NCI-H345 treated with DMSO at 0.1 percent for 48 hours (cell line): ENCODE measurements around the gene ZDHHC14.
"Not testable (repeated sequence)": the region's sequence is repeated elsewhere in the genome, so short reads cannot be mapped to it uniquely, and the experiment has no call there.

Experiments used
- DNase-seq: peaks from one replicate; lab custom pipeline; 2025; ENCODE audit not compliant: unreplicated experiment; lab: John Stamatoyannopoulos, UW

Gene ZDHHC14

GRCh38 chr6:157681041-157681650 is 300.2 kb downstream of the ZDHHC14 start:
- peak; percentile 85 for DNase-seq

GRCh38 chr6:157682856-157683481 is 302.0 kb downstream of the ZDHHC14 start:
- DNase-seq, result no peak

- DNase-seq, result no peak
Observed at GRCh38 chr6:157683707-157684106, 302.7 kb downstream of the ZDHHC14 start.

DNA sequence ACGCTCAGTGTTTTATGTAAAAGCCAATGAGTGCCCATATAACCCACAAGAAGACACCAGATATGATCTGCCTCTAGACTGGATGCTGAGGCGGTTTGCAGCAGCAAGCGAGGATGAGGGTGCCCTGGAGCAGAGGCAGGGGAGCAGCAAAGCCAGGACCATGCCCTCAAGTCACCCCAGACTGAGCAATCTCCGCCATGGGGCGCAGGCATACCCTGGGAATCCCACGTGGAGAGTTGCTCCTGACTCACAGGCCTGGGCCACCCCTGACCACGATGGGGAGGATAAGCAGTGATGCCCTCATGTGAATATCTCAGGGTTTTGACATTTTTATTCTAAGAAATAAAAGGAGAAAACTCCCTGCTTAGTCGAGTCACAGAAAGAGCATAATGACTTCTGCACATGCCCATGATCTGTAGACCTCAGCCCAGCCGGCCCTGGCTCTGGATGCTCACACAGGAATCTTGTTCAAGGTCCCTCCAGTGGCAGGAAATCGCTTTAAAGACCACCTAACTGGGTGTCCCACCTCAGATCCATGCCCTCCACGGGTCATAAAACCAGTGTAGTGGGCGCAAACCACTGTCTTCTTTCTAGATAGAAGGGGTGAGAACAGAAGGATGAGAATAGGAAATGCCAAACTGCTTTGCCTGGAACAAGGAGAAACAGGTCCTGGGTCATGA is 303.8 kb downstream of the ZDHHC14 start:
- DNase-seq, result no peak

DNA sequence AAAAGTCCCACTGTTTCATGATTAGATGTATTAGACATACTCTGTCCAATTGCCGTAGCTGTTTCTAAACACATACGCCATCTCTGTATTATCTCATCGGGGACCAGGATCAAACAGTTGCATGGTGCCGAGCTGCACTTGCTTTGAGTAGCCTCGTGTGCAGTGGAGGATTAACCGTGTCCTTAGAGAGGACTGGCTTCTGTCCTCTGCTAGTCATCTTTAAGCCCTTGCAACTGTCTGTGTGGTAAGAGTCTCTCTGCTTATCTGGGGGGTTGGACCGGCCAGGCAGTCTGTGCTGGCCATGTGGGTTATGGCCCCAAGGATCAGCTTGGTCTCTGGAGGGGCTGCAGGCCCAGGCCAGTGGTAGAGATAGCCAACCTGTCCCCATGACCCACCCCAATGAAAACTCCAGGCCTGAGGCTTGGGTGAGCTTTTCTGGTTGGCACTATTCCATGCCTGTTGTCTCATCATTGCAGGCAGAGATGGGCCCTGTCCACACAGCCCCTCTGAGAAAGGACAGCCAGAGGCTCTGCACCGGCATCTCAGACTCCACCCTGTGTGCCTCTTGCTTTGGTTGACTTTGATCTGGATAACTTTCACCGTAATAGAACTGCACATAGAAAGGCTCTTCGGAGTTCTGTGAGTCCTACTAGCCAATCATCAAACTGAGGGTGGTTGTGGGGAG is 304.7 kb downstream of the ZDHHC14 start:
- DNase-seq, result no peak

DNA sequence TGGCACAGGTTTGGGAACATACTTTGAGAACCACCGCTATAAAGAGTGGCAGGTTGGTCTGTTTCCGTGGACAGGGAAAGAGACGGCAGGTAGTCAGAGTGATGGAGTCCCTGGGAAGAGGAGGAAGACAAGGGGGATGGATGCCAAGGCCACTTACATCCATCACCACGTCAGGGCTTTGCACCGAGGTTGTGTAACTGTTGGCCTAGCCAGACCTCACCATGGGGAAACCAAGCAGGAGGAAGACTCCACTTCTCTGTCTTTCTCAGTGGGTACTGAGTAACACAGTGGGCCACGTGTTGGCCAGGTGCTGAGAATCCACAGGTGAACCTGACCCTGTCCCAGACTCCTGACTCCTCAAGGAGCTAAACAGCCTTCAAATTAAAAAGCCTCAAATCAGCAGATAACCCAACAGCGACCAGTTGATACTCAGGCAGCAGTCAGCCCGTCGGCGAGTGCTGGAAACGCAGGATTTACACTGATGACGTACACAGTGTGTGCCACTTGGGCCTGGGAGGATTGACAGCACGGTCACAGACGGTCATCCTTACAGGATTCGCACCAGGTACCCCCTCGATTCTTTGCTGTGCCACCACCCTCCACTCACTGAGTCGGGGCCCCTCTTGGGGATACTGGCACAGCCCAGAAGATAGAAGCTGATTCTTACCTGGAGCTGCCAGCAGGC is 307.4 kb downstream of the ZDHHC14 start:
- no peak for DNase-seq

DNA sequence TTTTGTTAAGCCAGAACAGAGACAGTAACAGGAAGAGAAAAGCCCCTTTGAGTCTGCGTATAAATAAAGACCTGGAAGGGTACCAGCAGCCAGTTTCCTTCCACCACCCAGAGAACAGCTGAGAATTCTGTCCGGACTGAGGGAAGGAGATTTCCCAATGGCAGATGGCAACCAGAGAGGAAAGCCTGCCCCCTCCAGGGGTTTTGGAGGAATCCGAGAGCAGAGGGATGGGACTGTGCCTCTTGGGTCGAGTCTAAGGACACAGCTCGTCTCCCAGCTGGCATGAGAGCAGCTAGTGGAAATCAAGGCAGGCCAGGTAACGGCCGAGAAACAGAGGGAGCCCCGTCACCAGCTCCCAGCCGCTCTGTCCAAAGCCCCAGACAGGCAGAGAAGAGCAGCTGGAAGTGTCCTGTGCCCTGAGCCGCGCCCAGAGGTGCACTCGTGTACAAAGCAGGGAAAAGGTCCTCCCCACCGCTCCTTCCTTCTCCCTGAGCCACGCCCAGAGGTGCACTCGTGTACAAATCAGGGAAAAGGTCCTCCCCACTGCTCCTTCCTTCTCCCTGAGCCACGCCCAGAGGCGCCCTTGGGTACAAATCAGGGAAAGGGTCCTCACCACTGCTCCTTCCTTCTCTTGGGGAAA is 308.1 kb downstream of the ZDHHC14 start:
- DNase-seq, result no peak

- no peak for DNase-seq
Observed at GRCh38 chr6:157689875-157690274, 308.9 kb downstream of the ZDHHC14 start.

DNA sequence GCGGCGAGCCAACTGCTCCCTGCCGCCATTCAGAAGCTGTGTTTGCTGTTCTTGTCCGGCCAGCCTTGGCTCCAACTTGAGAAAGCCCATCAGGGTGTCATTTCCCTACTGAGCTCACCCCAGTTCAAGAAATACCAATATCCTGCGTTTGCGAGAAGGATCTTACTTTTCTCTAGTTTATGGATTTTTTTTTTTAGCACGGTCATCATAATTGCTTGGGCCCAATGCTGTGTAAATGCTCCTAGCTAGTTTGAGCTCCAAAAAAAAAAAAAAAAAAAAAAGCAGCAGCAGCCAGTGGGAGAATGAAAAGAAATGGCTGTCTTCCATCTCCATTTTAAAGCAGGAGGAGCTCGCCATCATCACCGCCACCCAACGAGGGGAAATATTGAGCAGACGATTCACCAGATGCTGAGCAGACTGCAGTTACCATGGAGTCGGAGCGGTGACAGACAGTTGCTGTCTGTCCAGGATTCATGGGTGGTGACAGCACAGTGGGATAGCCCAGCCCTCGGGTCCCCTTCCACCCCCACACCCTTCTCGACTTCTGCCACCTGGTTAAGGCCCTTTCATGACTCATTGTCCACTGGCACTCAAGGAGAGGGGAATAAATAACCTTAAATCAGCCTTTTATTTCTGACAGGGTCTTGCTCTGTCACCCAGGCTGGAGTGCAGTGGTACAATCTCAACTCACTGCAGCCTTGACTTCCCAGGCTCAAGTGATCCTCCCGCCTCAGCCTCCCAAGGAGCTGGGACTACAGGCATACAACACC is 309.6 kb downstream of the ZDHHC14 start:
- no peak for DNase-seq

GRCh38 chr6:157691621-157692020 is 310.6 kb downstream of the ZDHHC14 start:
- DNase-seq, result not testable (repeated sequence)

DNA sequence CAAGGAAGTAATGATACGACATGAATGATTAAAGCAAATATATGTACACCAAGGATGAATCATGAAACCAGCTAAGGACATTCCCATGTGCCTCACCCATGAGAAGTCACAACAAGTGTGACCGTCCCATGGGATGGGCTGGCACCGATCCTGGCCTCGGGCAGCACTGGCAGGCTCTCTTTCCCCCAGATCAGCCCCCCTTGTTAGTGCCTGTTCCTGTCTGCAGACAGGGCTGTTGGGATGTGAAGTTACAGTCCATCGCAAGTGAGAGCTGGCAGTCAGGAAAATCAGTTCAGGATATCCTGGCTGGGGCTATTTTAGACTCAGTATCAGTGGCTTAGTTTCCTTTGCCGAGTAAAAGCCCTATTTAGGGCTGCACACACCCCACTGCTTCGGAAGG is 312.9 kb downstream of the ZDHHC14 start:
- DNase-seq, result no peak

- DNase-seq, result no peak
Observed at GRCh38 chr6:157695301-157696040, 314.5 kb downstream of the ZDHHC14 start.

DNA sequence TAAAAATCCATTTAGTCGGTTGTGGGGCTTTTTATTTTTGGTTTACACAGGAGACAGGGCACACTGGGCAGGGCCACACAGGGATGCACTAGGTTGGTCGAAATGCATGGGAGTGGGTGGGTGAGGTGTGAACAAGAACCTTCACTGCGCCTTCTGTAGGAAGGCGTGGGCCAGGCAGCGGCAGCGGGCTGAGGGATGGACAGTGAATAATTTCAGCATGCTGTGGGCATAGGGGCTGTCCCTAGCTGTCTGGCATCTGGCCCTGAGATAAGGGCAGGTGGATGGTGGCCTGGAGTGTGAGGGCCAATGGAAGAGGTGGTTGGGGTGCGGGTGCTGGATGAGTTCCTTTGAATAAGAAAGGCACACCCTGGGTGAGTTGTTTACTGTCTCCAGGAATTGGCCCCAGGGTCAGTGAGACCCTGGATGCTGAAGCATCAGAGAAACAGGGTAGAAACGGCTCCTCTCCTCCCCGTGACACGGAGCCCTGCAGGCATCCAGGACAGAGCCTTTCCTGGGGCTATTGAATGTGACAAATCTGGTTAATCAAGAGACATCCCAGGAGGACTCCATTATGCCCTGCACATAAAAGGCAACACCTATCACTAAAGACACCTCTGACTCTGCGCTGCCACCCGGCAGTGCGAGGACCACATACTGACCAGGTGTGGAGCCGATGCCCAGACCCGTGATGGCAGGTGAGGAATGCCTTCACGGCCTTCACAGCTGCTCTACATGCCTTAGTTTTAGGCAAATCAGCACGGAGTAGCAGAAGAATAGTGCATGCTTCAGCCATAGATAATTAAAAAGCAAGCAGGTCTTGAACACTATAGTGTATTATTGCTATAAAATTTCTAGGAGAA is 319.0 kb downstream of the ZDHHC14 start:
- no peak for DNase-seq

GRCh38 chr6:157706351-157706750 is 325.4 kb downstream of the ZDHHC14 start:
- not testable (repeated sequence) for DNase-seq

- DNase-seq, result no peak
Observed at GRCh38 chr6:157706883-157707282, 325.9 kb downstream of the ZDHHC14 start.

- DNase-seq, result no peak
Observed at GRCh38 chr6:157707576-157707975, 326.6 kb downstream of the ZDHHC14 start.

- no peak for DNase-seq
Observed at GRCh38 chr6:157708239-157708638, 327.2 kb downstream of the ZDHHC14 start.

GRCh38 chr6:157708933-157709332 is 327.9 kb downstream of the ZDHHC14 start:
- DNase-seq, result no peak
